Keratinocyte (primary cell): ENCODE data around the gene SUGCT. TPM values are rescaled to one million over a fixed set of nuclear protein-coding genes. Genes with fewer than 3 reads are reported as not detected.

Source experiments
- DNase-seq: peaks from one replicate; pipeline ENCODE4 v3.0.0-alpha.2; 2011; ENCODE audit warnings: low read depth, missing footprints, low spot score
- FAIRE-seq: peaks from 2 replicates; lab custom pipeline; 2011; peaks lifted over from hg19 to GRCh38; lab: Jason Lieb, UNC
- H2AFZ ChIP-seq: 2 replicates; pipeline ENCODE4 v1.6.0; 2012; ENCODE audit warnings: low read length, control low read depth, inconsistent platforms; ENCODE audit not compliant: control insufficient read depth
- H3K27ac ChIP-seq: 2 replicates; pipeline ENCODE4 v1.5.1; 2011; ENCODE audit warnings: low read length; ENCODE audit not compliant: control insufficient read depth, insufficient read depth
- H3K27me3 ChIP-seq: 3 replicates; pipeline ENCODE4 v1.6.0; 2011; ENCODE audit warnings: low read length; ENCODE audit not compliant: control insufficient read depth, insufficient read depth; ENCODE audit errors: extremely low read depth
- H3K36me3 ChIP-seq, 2 experiments: 2 replicates in 1 of 2; 3 replicates in 1 of 2; pipeline ENCODE4 v1.5.1; 2011; ENCODE audit warnings: low read length in 2 of 2, mild to moderate bottlenecking in 1 of 2; ENCODE audit not compliant: control insufficient read depth in 2 of 2, insufficient read depth in 2 of 2; ENCODE audit errors: extremely low read depth in 1 of 2
- H3K4me1 ChIP-seq: 3 replicates; pipeline ENCODE4 v1.5.1; 2011; ENCODE audit warnings: low read length; ENCODE audit not compliant: control insufficient read depth, insufficient read depth; ENCODE audit errors: extremely low read depth
- H3K4me2 ChIP-seq: 3 replicates; pipeline ENCODE4 v1.6.0; 2011; ENCODE audit warnings: low read depth, low read length; ENCODE audit not compliant: control insufficient read depth, insufficient read depth; ENCODE audit errors: extremely low read depth
- H3K4me3 ChIP-seq, 3 experiments: fragments of 200-600 bp in 1 of 3; sonication (generic) in 1 of 3; 2 replicates in 2 of 3; 3 replicates in 1 of 3; pipeline ENCODE4 v1.5.1; 2011 to 2016; ENCODE audit warnings: low read length in 3 of 3, mild to moderate bottlenecking in 3 of 3, control low read depth in 2 of 3, inconsistent platforms in 1 of 3, low read depth in 1 of 3, mixed read lengths in 1 of 3, mixed run types in 1 of 3, moderate library complexity in 1 of 3; ENCODE audit not compliant: control insufficient read depth in 2 of 3, insufficient read depth in 2 of 3; ENCODE audit errors: extremely low read depth in 1 of 3
- H3K79me2 ChIP-seq: 2 replicates; pipeline ENCODE4 v1.6.0; 2012; ENCODE audit warnings: low read length; ENCODE audit not compliant: control insufficient read depth, insufficient read depth
- H3K9ac ChIP-seq: 3 replicates; pipeline ENCODE4 v1.6.0; 2011; ENCODE audit warnings: low read length; ENCODE audit not compliant: control insufficient read depth, insufficient read depth; ENCODE audit errors: extremely low read depth
- H3K9me1 ChIP-seq: 3 replicates; pipeline ENCODE4 v1.6.0; 2011; ENCODE audit warnings: low read length; ENCODE audit not compliant: control insufficient read depth, insufficient read depth; ENCODE audit errors: extremely low read depth
- H3K9me3 ChIP-seq: 2 replicates; pipeline ENCODE4 v1.5.1; 2012; ENCODE audit warnings: low read depth, low read length; ENCODE audit not compliant: control insufficient read depth
- H4K20me1 ChIP-seq: 3 replicates; pipeline ENCODE4 v1.6.0; 2011; ENCODE audit warnings: low read length; ENCODE audit not compliant: control insufficient read depth, insufficient read depth; ENCODE audit errors: extremely low read depth
- EZH2 ChIP-seq: IDR thresholded peaks from one replicate; pipeline ENCODE4 v1.6.1; 2012; ENCODE audit warnings: inconsistent platforms, mild to moderate bottlenecking, low read length, moderate library complexity
- dilution Hi-C: fragments of 300-500 bp; cut with MboI; formaldehyde crosslinking; loops from one replicate; pipeline ENCODE4 v1.7.0; 2020; ENCODE audit warnings: low sequenced_read_pairs; ENCODE audit not compliant: extremely low pct_ligation_motif_present
- polyA plus RNA-seq, 5 experiments: library from polyadenylated mRNA; depleted of rRNA in 3 of 5; stranded (reverse) in 3 of 5; stranded (forward) in 1 of 5; unstranded in 1 of 5; fragments of >200 nt; gene quantifications; 1 replicate in 1 of 5; 2 replicates in 3 of 5; 3 replicates in 1 of 5; pipeline versions ENCODE4 v1.2.1 to v1.2.3, GENCODE V29; 2011 to 2012; ENCODE audit warnings: missing spikeins in 2 of 5, low read depth in 1 of 5, low replicate concordance in 1 of 5
- TF ChIP-seq, protein P1 (sequence below), 3 experiments: IDR thresholded peaks in 1 of 3; conservative IDR thresholded peaks in 1 of 3; optimal IDR thresholded peaks in 1 of 3; 2 replicates in 2 of 3; 3 replicates in 1 of 3; pipeline versions ENCODE3 to v1.5.1; 2011; ENCODE audit warnings: low read length in 3 of 3, mild to moderate bottlenecking in 3 of 3, moderate library complexity in 2 of 3, control low read depth in 1 of 3, inconsistent platforms in 1 of 3; ENCODE audit not compliant: insufficient read depth in 2 of 3; ENCODE audit errors: extremely low read depth in 1 of 3

SUGCT gene
- polyA plus RNA-seq, 1 donor (not counting 4 experiments of a cell fraction or from before 2014, with no cell fraction given): 134 TPM

DNA sequence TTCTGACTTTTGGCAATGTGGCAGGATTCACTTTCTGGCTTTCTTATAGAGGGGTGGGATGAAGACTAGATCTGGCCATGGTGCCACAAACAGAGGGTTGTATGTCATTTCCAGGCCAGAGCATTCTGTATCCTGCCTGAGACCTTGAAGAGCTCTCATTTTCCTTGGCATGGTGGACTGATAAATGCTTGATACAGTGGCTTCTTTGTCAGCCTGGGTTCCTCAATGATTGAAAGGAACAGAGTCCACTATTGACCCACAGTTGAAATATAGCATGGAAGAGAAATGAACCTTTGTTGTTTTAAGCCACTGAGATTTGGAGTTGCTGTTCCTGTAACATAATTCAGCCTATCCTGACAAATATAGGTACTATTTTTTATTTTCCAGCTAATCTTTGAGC, 462.7 kb downstream of the SUGCT start:
- no peak overlapping the region for H3K4me3 ChIP-seq
- no peak for DNase-seq
- TF ChIP-seq EZH2: no peak
- TF ChIP-seq, protein P1, sequence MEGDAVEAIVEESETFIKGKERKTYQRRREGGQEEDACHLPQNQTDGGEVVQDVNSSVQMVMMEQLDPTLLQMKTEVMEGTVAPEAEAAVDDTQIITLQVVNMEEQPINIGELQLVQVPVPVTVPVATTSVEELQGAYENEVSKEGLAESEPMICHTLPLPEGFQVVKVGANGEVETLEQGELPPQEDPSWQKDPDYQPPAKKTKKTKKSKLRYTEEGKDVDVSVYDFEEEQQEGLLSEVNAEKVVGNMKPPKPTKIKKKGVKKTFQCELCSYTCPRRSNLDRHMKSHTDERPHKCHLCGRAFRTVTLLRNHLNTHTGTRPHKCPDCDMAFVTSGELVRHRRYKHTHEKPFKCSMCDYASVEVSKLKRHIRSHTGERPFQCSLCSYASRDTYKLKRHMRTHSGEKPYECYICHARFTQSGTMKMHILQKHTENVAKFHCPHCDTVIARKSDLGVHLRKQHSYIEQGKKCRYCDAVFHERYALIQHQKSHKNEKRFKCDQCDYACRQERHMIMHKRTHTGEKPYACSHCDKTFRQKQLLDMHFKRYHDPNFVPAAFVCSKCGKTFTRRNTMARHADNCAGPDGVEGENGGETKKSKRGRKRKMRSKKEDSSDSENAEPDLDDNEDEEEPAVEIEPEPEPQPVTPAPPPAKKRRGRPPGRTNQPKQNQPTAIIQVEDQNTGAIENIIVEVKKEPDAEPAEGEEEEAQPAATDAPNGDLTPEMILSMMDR (optimal IDR thresholded peaks at IDR 0.05 in 1 of 3, IDR thresholded peaks at IDR 0.05 in 1 of 3, conservative IDR thresholded peaks at IDR 0.05 in 1 of 3; ENCODE audit: extremely low read depth in 1 of 3, insufficient read depth in 2 of 3, low read length in 3 of 3): no peak
- no peak overlapping the region for H3K4me2 ChIP-seq
- H2AFZ ChIP-seq: no peak overlapping the region
- H3K27me3 ChIP-seq: no peaks in the 10 kb centered on the region
- H3K9ac ChIP-seq: no peak overlapping the region
- dilution Hi-C loops: no loop called here
- no peak for FAIRE-seq
- no peaks in the 10 kb centered on the region for H4K20me1 ChIP-seq
- H3K79me2 ChIP-seq: no peaks in the 10 kb centered on the region
- no peak overlapping the region for H3K27ac ChIP-seq
- H3K36me3 ChIP-seq: no peaks in the 10 kb centered on the region
- no peaks in the 10 kb centered on the region for H3K4me1 ChIP-seq
- no peaks in the 10 kb centered on the region for H3K9me3 ChIP-seq
- no peaks in the 10 kb centered on the region for H3K9me1 ChIP-seq

DNA sequence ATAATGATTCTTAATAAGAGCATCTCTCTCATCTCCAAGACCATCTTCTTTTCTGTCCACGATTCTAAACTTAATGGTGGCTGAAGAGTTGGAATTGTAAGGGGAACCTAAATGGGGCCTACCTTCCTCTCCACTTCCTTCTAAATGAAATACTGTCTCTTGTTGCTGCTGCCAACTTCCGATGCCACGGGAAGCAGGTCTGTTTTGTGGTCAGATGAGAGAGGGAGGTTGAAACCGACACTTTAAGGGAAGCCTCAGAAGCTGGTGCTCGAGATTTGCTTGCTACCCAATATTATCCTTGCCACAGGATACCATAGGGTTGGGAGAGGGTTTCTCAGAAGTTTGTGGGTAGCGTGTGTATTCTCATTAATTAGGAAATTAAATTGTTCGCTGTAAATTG, 464.1 kb downstream of the SUGCT start:
- TF ChIP-seq, protein P1 (optimal IDR thresholded peaks at IDR 0.05 in 1 of 3, IDR thresholded peaks at IDR 0.05 in 1 of 3, conservative IDR thresholded peaks at IDR 0.05 in 1 of 3; ENCODE audit: extremely low read depth in 1 of 3, insufficient read depth in 2 of 3, low read length in 3 of 3): no peak
- no peak for TF ChIP-seq EZH2
- dilution Hi-C loops: no loop called here
- Histone ChIP-seq H3K27ac (no peak overlapping the region), H2AFZ (no peak overlapping the region), H3K4me2 (no peak overlapping the region), H3K36me3 (no peaks in the 10 kb centered on the region), H3K4me3 (no peak overlapping the region), H3K4me1 (no peaks in the 10 kb centered on the region), H4K20me1 (no peaks in the 10 kb centered on the region), H3K27me3 (no peaks in the 10 kb centered on the region), H3K9me1 (no peaks in the 10 kb centered on the region), H3K79me2 (no peaks in the 10 kb centered on the region), H3K9me3 (no peaks in the 10 kb centered on the region), H3K9ac (no peak overlapping the region)
- DNase-seq (no peak), FAIRE-seq (no peak)
